Sigmoid colon (tissue), 4 donors: Measurements from ENCODE around the gene PRRT4.

Source experiments
- CTCF ChIP-seq, 4 experiments: fragments of 450-650 bp in 3 of 4; fragments of 200-600 bp in 1 of 4; IDR thresholded peaks; one replicate each; pipeline ENCODE4 v1.5.1; 2016 to 2019; ENCODE audit warnings: antibody characterized with exemption in 4 of 4, mild to moderate bottlenecking in 3 of 4, moderate library complexity in 2 of 4
- POLR2A ChIP-seq, 2 donors: fragments of 450-650 bp; IDR thresholded peaks; one replicate each; pipeline ENCODE4 v1.6.1; 2016; ENCODE audit warnings: antibody characterized with exemption in 2 of 2, mild to moderate bottlenecking in 2 of 2, moderate library complexity in 2 of 2
- POLR2AphosphoS5 ChIP-seq, 4 donors: sonication (generic); formaldehyde crosslinking; IDR thresholded peaks; one replicate each; pipeline ENCODE4 v1.6.1; 2017; ENCODE audit warnings: antibody characterized with exemption in 4 of 4

- TF ChIP-seq CTCF (IDR thresholded peaks at IDR 0.05) = no peak
- TF ChIP-seq POLR2A (IDR thresholded peaks at IDR 0.05) = no peak
- no peak for TF ChIP-seq POLR2AphosphoS5 (IDR thresholded peaks at IDR 0.05)
Measured at GRCh38 chr7:128309124-128309523, 52.4 kb downstream of the PRRT4 start.
